GM23248 (cell line): ENCODE measurements around the gene SERP2.

Source experiments
- EZH2 ChIP-seq: fragments of 200-600 bp; sonication (generic); IDR thresholded peaks from 2 replicates; pipeline ENCODE4 v1.6.1; 2018; ENCODE audit warnings: antibody characterized with exemption, mild to moderate bottlenecking; ENCODE audit not compliant: insufficient read depth, poor library complexity, severe bottlenecking
- EZH2phosphoT487 ChIP-seq: fragments of 200-600 bp; sonication (generic); IDR thresholded peaks from 2 replicates; pipeline ENCODE4 v1.6.1; 2018; ENCODE audit warnings: antibody characterized with exemption, moderate library complexity, mild to moderate bottlenecking, low read depth; ENCODE audit not compliant: insufficient read depth

- TF ChIP-seq EZH2 (no peak), EZH2phosphoT487 (no peak)
These were observed 21.0 kb downstream of the SERP2 start for GRCh38 chr13:44394658-44395057.
